Colonic mucosa (tissue), 4 donors: ENCODE measurements around the gene HRH2. TPM values are rescaled to one million over a fixed set of nuclear protein-coding genes. Genes with fewer than 3 reads are reported as not detected.

Experiments
- DNase-seq: peaks from one replicate; pipeline ENCODE4 v3.0.0-alpha.2; 2020
- H3K27ac ChIP-seq: fragments of 200-600 bp; one replicate; pipeline ENCODE4 v1.8.0; 2021
- H3K27me3 ChIP-seq: fragments of 200-600 bp; one replicate; pipeline ENCODE4 v1.8.0; 2021
- H3K36me3 ChIP-seq: fragments of 200-600 bp; one replicate; pipeline ENCODE4 v1.8.0; 2021
- H3K4me1 ChIP-seq: fragments of 200-600 bp; one replicate; pipeline ENCODE4 v1.8.0; 2021; ENCODE audit warnings: mild to moderate bottlenecking
- H3K4me3 ChIP-seq: fragments of 200-600 bp; one replicate; pipeline ENCODE4 v1.8.0; 2021
- H3K9ac ChIP-seq, 2 donors: one replicate each; pipeline ENCODE4 v1.7.0; 2013; ENCODE audit warnings: control low read depth in 2 of 2, low read depth in 2 of 2, low read length in 2 of 2
- H3K9me3 ChIP-seq: fragments of 200-600 bp; one replicate; pipeline ENCODE4 v1.8.0; 2021
- CTCF ChIP-seq: fragments of 200-600 bp; IDR thresholded peaks from one replicate; pipeline ENCODE4 v1.8.0; 2022; ENCODE audit warnings: antibody characterized with exemption, mild to moderate bottlenecking
- intact Hi-C: fragments of 100-400 bp; cut with DNase I; formaldehyde crosslinking; loops from one replicate; pipeline ENCODE4 v1.14.1; 2022
- total RNA-seq, 2 donors: library from RNA; stranded (reverse); fragmentation: NEBNext Ultra II Directional in 1 of 2; extraction: Animal tissue kit (Norgen Biotek cat#: 25700) in 1 of 2; gene quantifications; one replicate each; pipeline ENCODE4 v1.2.1, GENCODE V29; 2021
- donor health status: healthy.
- donor health status: DM: no; HTN: no; CAD: no.
- donor health status: DM: no; HTN: no; CAD: no.

Gene HRH2
- total RNA-seq, 2 donors from 2014 or later, result 0.30 to 0.82 TPM

- no peak for DNase-seq
- no peaks in the 10 kb centered on the region for H3K27me3 ChIP-seq
- H3K9ac ChIP-seq, result no peak overlapping the region
- no peak for TF ChIP-seq CTCF
- no peaks in the 10 kb centered on the region for H3K36me3 ChIP-seq
- no peak overlapping the region for H3K27ac ChIP-seq
- intact Hi-C loops, result no loop called here
- no peaks in the 10 kb centered on the region for H3K9me3 ChIP-seq
- H3K4me3 ChIP-seq, result no peak overlapping the region
- H3K4me1 ChIP-seq, result no peaks in the 10 kb centered on the region
These were observed 12.5 kb downstream of the HRH2 start for GRCh38 chr5:175670372-175670771.

- H3K36me3 ChIP-seq, result no peaks in the 10 kb centered on the region
- intact Hi-C loops, result no loop called here
- H3K27me3 ChIP-seq, result no peaks in the 10 kb centered on the region
- H3K9ac ChIP-seq, result no peak overlapping the region
- no peak for TF ChIP-seq CTCF
- H3K27ac ChIP-seq, result no peak overlapping the region
- no peaks in the 10 kb centered on the region for H3K9me3 ChIP-seq
- no peak for DNase-seq
- no peak overlapping the region for H3K4me3 ChIP-seq
- H3K4me1 ChIP-seq, result no peaks in the 10 kb centered on the region
These were observed 13.1 kb downstream of the HRH2 start for GRCh38 chr5:175671013-175671412.

DNA sequence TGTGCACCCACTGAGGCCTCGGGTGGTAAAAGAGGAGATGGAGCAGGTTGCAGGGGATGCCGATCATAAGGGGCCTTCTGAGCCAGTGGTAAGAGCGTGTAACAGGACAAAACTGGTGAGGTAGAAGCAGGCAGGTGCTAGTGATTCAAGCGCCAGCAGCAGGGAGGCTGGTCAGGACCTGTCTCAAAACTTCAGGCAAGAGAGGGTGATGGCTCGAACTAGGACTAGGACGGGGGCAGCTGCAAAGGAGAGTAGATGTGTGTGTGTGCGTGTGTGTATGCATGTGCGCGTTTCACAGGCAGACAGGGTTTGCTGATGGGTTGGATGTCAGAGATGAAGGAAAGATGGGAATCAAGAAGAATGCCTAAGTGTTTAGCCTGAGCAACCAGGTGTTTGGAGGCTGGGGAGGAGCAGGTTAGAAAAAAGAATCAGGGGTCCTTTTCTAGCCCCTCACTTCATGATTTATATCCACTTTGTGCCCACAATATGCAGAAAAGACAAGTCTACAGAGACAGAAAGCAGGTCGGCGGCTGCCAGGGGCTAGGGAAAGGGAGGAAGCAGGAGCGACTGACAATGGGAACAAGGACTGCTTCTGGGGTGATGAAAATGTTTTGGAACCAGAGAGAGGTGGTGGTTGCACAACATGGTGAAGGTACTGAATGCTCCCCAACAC, 15.2 kb downstream of the HRH2 start:
- H3K27me3 ChIP-seq, result no peaks in the 10 kb centered on the region
- no peak overlapping the region for H3K4me3 ChIP-seq
- DNase-seq, result no peak
- H3K27ac ChIP-seq, result no peak overlapping the region
- no peaks in the 10 kb centered on the region for H3K36me3 ChIP-seq
- H3K4me1 ChIP-seq, result no peaks in the 10 kb centered on the region
- intact Hi-C loops, result no loop called here
- TF ChIP-seq CTCF, result no peak
- H3K9ac ChIP-seq, result no peak overlapping the region
- H3K9me3 ChIP-seq, result no peaks in the 10 kb centered on the region

GRCh38 chr5:175674731-175675346, 17.0 kb downstream of the HRH2 start:
- intact Hi-C loops, result no loop called here
- Histone ChIP-seq H3K9me3 (no peaks in the 10 kb centered on the region), H3K36me3 (no peaks in the 10 kb centered on the region), H3K9ac (no peak overlapping the region), H3K4me1 (no peaks in the 10 kb centered on the region), H3K27me3 (no peaks in the 10 kb centered on the region), H3K27ac (no peak overlapping the region), H3K4me3 (no peak overlapping the region)
- TF ChIP-seq CTCF, result no peak
- no peak for DNase-seq

GRCh38 chr5:175675873-175676272, 18.0 kb downstream of the HRH2 start:
- TF ChIP-seq CTCF, result no peak
- Histone ChIP-seq H3K9me3 (no peaks in the 10 kb centered on the region), H3K9ac (no peak overlapping the region), H3K4me1 (no peaks in the 10 kb centered on the region), H3K27ac (no peak overlapping the region), H3K4me3 (no peak overlapping the region), H3K36me3 (no peaks in the 10 kb centered on the region), H3K27me3 (no peaks in the 10 kb centered on the region)
- DNase-seq, result no peak
- intact Hi-C loops, result no loop called here
